Measurements from ENCODE around the gene PANX2.
A peak's percentile ranks its signal among the peaks of the same experiment; 100 is the strongest.
"Not testable (repeated sequence)": the region's sequence is repeated elsewhere in the genome, so short reads cannot be mapped to it uniquely, and the experiment has no call there.

PANX2 gene

GRCh38 chr22:50160947-50161346, 9.6 kb upstream of the PANX2 start:
- H3K4me3 ChIP-seq (ENCODE audit: low read depth, low read length): no peak overlapping the region
- DNase-seq (ENCODE audit: low read depth): no peak
- TF ChIP-seq MYC (IDR thresholded peaks at IDR 0.05; ENCODE audit: low read depth, low read length) (no peak), CTCF (IDR thresholded peaks at IDR 0.05; ENCODE audit: low read depth, low read length) (no peak), POLR2A (IDR thresholded peaks at IDR 0.05; ENCODE audit: extremely low read depth, insufficient read length) (no peak)
- TF ChIP-seq, protein P1, sequence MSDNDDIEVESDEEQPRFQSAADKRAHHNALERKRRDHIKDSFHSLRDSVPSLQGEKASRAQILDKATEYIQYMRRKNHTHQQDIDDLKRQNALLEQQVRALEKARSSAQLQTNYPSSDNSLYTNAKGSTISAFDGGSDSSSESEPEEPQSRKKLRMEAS (IDR thresholded peaks at IDR 0.05; ENCODE audit: low read depth, low read length): no peak

DNA sequence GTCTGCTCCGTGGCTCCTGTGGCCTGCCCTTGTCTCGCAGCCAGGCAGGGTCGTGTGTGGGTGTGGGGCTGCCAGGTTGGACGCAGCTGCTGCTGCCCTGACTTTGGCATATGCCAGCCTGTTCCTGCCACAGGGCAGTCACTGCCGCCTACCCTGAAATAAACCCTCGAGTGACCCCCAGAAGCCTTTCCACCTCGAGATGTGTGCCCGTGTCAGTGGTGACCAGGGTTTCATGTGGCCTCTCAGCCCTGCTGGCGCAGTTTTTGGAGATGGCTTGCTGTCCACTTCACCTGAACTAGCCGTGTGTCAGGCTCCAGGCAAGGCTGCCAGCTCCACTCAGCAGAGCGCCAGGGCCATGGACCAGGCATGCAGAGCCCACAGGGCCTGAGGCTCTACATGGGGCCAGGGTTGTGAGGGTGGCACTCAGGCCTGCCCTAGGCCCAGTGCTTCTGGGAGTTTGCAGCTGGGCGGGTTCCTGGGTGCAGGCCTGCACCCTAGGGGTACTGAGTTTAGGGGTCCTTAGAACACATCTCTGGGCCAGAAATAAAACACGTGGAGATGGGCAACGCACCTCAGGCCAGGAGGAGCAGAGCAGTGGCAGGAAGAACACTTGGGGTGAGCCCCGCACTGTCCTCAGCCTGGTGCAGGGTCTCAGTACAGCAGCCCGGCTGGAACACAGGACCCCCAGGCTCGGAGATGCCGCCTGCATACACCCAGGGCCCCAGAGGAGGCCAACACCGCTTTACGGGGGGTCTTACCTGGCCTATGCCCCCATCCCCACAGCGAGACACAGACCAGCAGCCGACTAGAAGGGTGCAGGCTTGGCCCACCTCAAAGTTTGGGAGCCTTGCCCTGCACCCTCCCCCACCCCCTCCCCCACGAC, 8.8 kb upstream of the PANX2 start:
- no peak for DNase-seq (ENCODE audit: low read depth)
- TF ChIP-seq, protein P1 (IDR thresholded peaks at IDR 0.05; ENCODE audit: low read depth, low read length): no peak
- TF ChIP-seq POLR2A (IDR thresholded peaks at IDR 0.05; ENCODE audit: extremely low read depth, insufficient read length) (no peak), MYC (IDR thresholded peaks at IDR 0.05; ENCODE audit: low read depth, low read length) (no peak), CTCF (IDR thresholded peaks at IDR 0.05; ENCODE audit: low read depth, low read length) (no peak)
- H3K4me3 ChIP-seq (ENCODE audit: low read depth, low read length): no peak overlapping the region

DNA sequence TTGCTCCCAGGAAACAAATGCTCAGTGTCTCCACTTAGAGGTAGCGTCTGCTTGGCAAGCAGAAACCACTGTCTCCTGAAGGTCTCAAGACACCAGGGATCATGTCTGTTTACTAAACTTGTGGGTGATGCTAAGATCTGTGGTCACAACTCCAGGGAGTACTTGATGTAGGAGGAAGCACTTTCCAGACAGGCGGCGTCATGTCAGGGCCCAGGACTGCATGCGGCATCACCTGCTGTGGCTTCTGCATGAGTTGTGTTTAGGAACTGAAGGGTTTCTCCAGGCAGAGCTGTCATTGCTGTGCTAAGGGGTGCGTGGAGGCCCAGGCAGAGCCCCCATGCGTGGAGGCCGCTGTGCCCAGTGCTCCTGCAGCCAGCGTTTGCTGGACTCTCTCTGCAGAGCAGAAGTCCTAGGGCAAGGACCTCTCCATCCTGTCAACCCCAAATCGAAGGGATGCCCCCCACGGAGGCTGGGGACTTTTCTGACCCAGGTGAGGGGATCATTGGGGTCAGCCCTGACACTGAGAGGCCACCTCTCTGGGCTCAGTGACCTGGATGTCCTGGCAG, 8.1 kb upstream of the PANX2 start:
- peak; percentile 31 for DNase-seq (ENCODE audit: low read depth)
- TF ChIP-seq CTCF (IDR thresholded peaks at IDR 0.05; ENCODE audit: low read depth, low read length): no peak
- TF ChIP-seq POLR2A (IDR thresholded peaks at IDR 0.05; ENCODE audit: extremely low read depth, insufficient read length): no peak
- no peak for TF ChIP-seq MYC (IDR thresholded peaks at IDR 0.05; ENCODE audit: low read depth, low read length)
- TF ChIP-seq, protein P1 (IDR thresholded peaks at IDR 0.05; ENCODE audit: low read depth, low read length): no peak
- H3K4me3 ChIP-seq (ENCODE audit: low read depth, low read length): no peak overlapping the region

DNA sequence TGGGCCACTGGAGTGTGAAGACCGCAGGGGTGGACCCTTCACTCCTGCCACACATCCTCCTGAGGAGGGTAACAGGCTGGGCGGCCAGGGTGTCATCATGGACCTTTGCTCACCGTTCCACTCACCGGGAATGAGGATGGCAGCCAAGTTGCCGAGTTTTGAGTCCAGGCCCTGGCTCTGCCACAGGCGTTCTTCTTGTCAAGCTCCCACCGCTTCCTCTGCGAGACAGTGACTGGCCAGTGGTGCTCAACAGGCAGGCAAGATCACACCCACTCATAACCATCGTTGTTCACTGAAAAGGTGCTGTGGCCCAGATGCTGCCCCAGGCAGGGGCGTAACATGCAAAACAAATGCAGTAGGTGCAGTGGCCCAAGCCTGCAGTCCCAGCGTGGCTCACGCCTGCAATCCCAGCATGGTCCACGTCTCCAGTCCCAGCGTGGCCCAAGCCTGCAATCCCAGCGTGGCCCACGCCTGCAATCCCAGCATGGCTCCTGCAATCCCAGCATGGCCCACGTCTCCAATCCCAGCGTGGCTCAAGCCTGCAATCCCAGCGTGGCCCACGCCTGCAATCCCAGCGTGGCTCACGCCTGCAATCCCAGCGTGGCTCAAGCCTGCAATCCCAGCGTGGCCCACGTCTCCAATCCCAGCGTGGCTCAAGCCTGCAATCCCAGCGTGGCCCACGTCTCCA, 5.0 kb upstream of the PANX2 start:
- H3K4me3 ChIP-seq (ENCODE audit: low read depth, low read length): no peak overlapping the region
- no peak for DNase-seq (ENCODE audit: low read depth)
- TF ChIP-seq CTCF (IDR thresholded peaks at IDR 0.05; ENCODE audit: low read depth, low read length) (no peak), MYC (IDR thresholded peaks at IDR 0.05; ENCODE audit: low read depth, low read length) (no peak), POLR2A (IDR thresholded peaks at IDR 0.05; ENCODE audit: extremely low read depth, insufficient read length) (no peak)
- TF ChIP-seq, protein P1 (IDR thresholded peaks at IDR 0.05; ENCODE audit: low read depth, low read length): no peak

GRCh38 chr22:50167689-50168489, 2.6 kb upstream of the PANX2 start:
- H3K4me3 ChIP-seq (ENCODE audit: low read depth, low read length): no peak overlapping the region
- no peak for DNase-seq (ENCODE audit: low read depth)
- TF ChIP-seq, protein P1 (IDR thresholded peaks at IDR 0.05; ENCODE audit: low read depth, low read length): no peak
- TF ChIP-seq POLR2A (IDR thresholded peaks at IDR 0.05; ENCODE audit: extremely low read depth, insufficient read length): no peak
- TF ChIP-seq CTCF (IDR thresholded peaks at IDR 0.05; ENCODE audit: low read depth, low read length): no peak
- TF ChIP-seq MYC (IDR thresholded peaks at IDR 0.05; ENCODE audit: low read depth, low read length): no peak

GRCh38 chr22:50168490-50169180, 1.9 kb upstream of the PANX2 start:
- H3K4me3 ChIP-seq (ENCODE audit: low read depth, low read length); DNase-seq (ENCODE audit: low read depth): not testable (repeated sequence)
